Medulla oblongata (tissue), 1 donor: ENCODE data around the gene DMAC2L.

Experiments used
- DNase-seq: peaks from one replicate; pipeline ENCODE4 v3.0.0-alpha.2; 2015; ENCODE audit errors: extremely low spot score

DMAC2L gene

GRCh38 chr14:50321009-50321660 is 9.0 kb downstream of the DMAC2L start:
- DNase-seq, result peak; percentile 93

- DNase-seq, result no peak
These were observed 19.5 kb downstream of the DMAC2L start for GRCh38 chr14:50331596-50331995.

- DNase-seq, result no peak
These were observed 20.9 kb downstream of the DMAC2L start for GRCh38 chr14:50333014-50333509.

GRCh38 chr14:50334211-50334610 is 22.1 kb downstream of the DMAC2L start:
- DNase-seq, result no peak

GRCh38 chr14:50335389-50335788 is 23.3 kb downstream of the DMAC2L start:
- peak; percentile 94 for DNase-seq

GRCh38 chr14:50335989-50336824 is 24.1 kb downstream of the DMAC2L start:
- DNase-seq, result peak; percentile 58

- DNase-seq, result no peak
These were observed 26.5 kb downstream of the DMAC2L start for GRCh38 chr14:50338587-50338986.

- no peak for DNase-seq
These were observed 27.2 kb downstream of the DMAC2L start for GRCh38 chr14:50339178-50339804.

GRCh38 chr14:50340045-50340444 is 27.9 kb downstream of the DMAC2L start:
- no peak for DNase-seq

- DNase-seq, result no peak
These were observed 28.8 kb downstream of the DMAC2L start for GRCh38 chr14:50340963-50341362.

- peak; percentile 91 for DNase-seq
These were observed 30.3 kb downstream of the DMAC2L start for GRCh38 chr14:50342221-50343078.

- no peak for DNase-seq
These were observed 31.3 kb downstream of the DMAC2L start for GRCh38 chr14:50343434-50343833.

GRCh38 chr14:50344116-50344775 is 32.1 kb downstream of the DMAC2L start:
- DNase-seq, result no peak

- no peak for DNase-seq
These were observed 32.9 kb downstream of the DMAC2L start for GRCh38 chr14:50344876-50345563.

- DNase-seq, result peak; percentile 21
These were observed 33.8 kb downstream of the DMAC2L start for GRCh38 chr14:50345846-50346422.

GRCh38 chr14:50347521-50347920 is 35.4 kb downstream of the DMAC2L start:
- DNase-seq, result no peak

GRCh38 chr14:50348933-50349332 is 36.8 kb downstream of the DMAC2L start:
- DNase-seq, result no peak

- no peak for DNase-seq
These were observed 38.9 kb downstream of the DMAC2L start for GRCh38 chr14:50350975-50351374.

- DNase-seq, result no peak
These were observed 40.5 kb downstream of the DMAC2L start for GRCh38 chr14:50352584-50352983.

- DNase-seq, result no peak
These were observed 41.0 kb downstream of the DMAC2L start for GRCh38 chr14:50353126-50353525.
